AG09309 (cell line): ENCODE results near the gene PON1.

Experiments used
- DNase-seq: peaks from one replicate; pipeline ENCODE4 v3.0.0-alpha.2; 2010; ENCODE audit warnings: low read depth
- H3K4me3 ChIP-seq: 2 replicates; pipeline ENCODE4 v1.5.1; 2011; ENCODE audit warnings: mild to moderate bottlenecking, low read depth, low read length, moderate library complexity; ENCODE audit not compliant: control insufficient read depth
- CTCF ChIP-seq: IDR thresholded peaks from 2 replicates; pipeline ENCODE4 v1.5.1; 2011; ENCODE audit warnings: mild to moderate bottlenecking, low read depth, low read length, inconsistent platforms; ENCODE audit not compliant: insufficient read depth, control insufficient read depth; ENCODE audit errors: missing control alignments

Gene PON1

GRCh38 chr7:95330961-95331337, 6.6 kb upstream of the PON1 start:
- H3K4me3 ChIP-seq = no peak overlapping the region
- no peak for DNase-seq
- TF ChIP-seq CTCF = no peak

- DNase-seq = no peak
- H3K4me3 ChIP-seq = no peak overlapping the region
- TF ChIP-seq CTCF = no peak
Observed at GRCh38 chr7:95330204-95330960, 6.0 kb upstream of the PON1 start.

- DNase-seq = no peak
- TF ChIP-seq CTCF = no peak
- no peak overlapping the region for H3K4me3 ChIP-seq
Observed at GRCh38 chr7:95327356-95327755, 3.0 kb upstream of the PON1 start.

GRCh38 chr7:95323410-95324129, 762 bp downstream of the PON1 start:
- no peak for DNase-seq
- H3K4me3 ChIP-seq = no peak overlapping the region
- no peak for TF ChIP-seq CTCF

- no peak for TF ChIP-seq CTCF
- no peak overlapping the region for H3K4me3 ChIP-seq
- no peak for DNase-seq
Observed at GRCh38 chr7:95322854-95323253, 1.5 kb downstream of the PON1 start.

GRCh38 chr7:95322396-95322795, 1.9 kb downstream of the PON1 start:
- no peak for TF ChIP-seq CTCF
- no peak for DNase-seq
- H3K4me3 ChIP-seq = no peak overlapping the region
